HepG2 (cell line): ENCODE data around the gene STC2. TPM values are rescaled to one million over a fixed set of nuclear protein-coding genes. Genes with fewer than 3 reads are reported as not detected.
A peak's percentile ranks its signal among the peaks of the same experiment; 100 is the strongest.

Source experiments
- FOXC1 ChIP-seq: sonication (generic); formaldehyde crosslinking; IDR thresholded peaks from 2 replicates; pipeline ENCODE4 v1.8.0; 2022; ENCODE audit warnings: mild to moderate bottlenecking, missing genetic modification reagents, borderline replicate concordance
- GFI1 ChIP-seq: sonication (generic); formaldehyde crosslinking; IDR thresholded peaks from 2 replicates; pipeline ENCODE4 v1.5.0; 2020; ENCODE audit warnings: missing genetic modification reagents, mild to moderate bottlenecking, borderline replicate concordance
- IKZF1 ChIP-seq: fragments of 450-650 bp; IDR thresholded peaks from 2 replicates; pipeline ENCODE4 v1.7.1; 2016
- KAT7 ChIP-seq: IDR thresholded peaks from 2 replicates; pipeline ENCODE4 v1.6.1; 2018; ENCODE audit warnings: borderline replicate concordance, missing compliant biosample characterization
- KDM5B ChIP-seq: sonication (generic); formaldehyde crosslinking; IDR thresholded peaks from 2 replicates; pipeline ENCODE4 v1.4.0; 2020; ENCODE audit warnings: missing genetic modification reagents, mild to moderate bottlenecking, borderline replicate concordance
- KMT2A ChIP-seq: sonication (generic); formaldehyde crosslinking; IDR thresholded peaks from 2 replicates; pipeline ENCODE4 v1.4.0; 2020; ENCODE audit warnings: missing genetic modification reagents
- MIER2 ChIP-seq: IDR thresholded peaks from 2 replicates; pipeline ENCODE4 v1.6.1; 2016; ENCODE audit warnings: missing biosample characterization, missing genetic modification reagents
- NKX3-1 ChIP-seq: sonication (generic); formaldehyde crosslinking; IDR thresholded peaks from 2 replicates; pipeline ENCODE4 v1.5.0; 2020; ENCODE audit warnings: missing genetic modification reagents
- PRPF4 ChIP-seq: fragments of 200-400 bp; formaldehyde crosslinking; IDR thresholded peaks from 2 replicates; pipeline ENCODE4 v1.6.1; 2016; ENCODE audit warnings: low read length, low read depth; ENCODE audit not compliant: poor library complexity, severe bottlenecking
- RAD21 ChIP-seq: fragments of 450-650 bp; formaldehyde crosslinking; IDR thresholded peaks from 2 replicates; pipeline ENCODE4 v1.5.0; 2020; ENCODE audit warnings: mild to moderate bottlenecking
- SRSF9 ChIP-seq: fragments of 200-400 bp; formaldehyde crosslinking; IDR thresholded peaks from 2 replicates; pipeline ENCODE4 v1.6.1; 2018; ENCODE audit warnings: borderline replicate concordance, mild to moderate bottlenecking, low read depth, low read length; ENCODE audit not compliant: insufficient read depth, poor library complexity, severe bottlenecking
- TBX2 ChIP-seq: sonication (generic); formaldehyde crosslinking; IDR thresholded peaks from 2 replicates; pipeline ENCODE4 v1.5.0; 2020; ENCODE audit warnings: missing genetic modification reagents, mild to moderate bottlenecking, borderline replicate concordance
- TIGD3 ChIP-seq: sonication (generic); formaldehyde crosslinking; IDR thresholded peaks from 2 replicates; pipeline ENCODE4 v1.5.1; 2020; ENCODE audit warnings: mild to moderate bottlenecking, missing genetic modification reagents, borderline replicate concordance
- TRIM24 ChIP-seq: sonication (generic); formaldehyde crosslinking; IDR thresholded peaks from 2 replicates; pipeline ENCODE4 v1.8.0; 2022; ENCODE audit warnings: mild to moderate bottlenecking, missing genetic modification reagents
- ZFY ChIP-seq: sonication (generic); formaldehyde crosslinking; IDR thresholded peaks from 2 replicates; pipeline ENCODE4 v1.4.0; 2020; ENCODE audit warnings: missing genetic modification reagents
- ZMYM4 ChIP-seq: sonication (generic); formaldehyde crosslinking; IDR thresholded peaks from 2 replicates; pipeline ENCODE4 v1.8.1; 2023; ENCODE audit warnings: mild to moderate bottlenecking, missing genetic modification reagents
- ZNF30 ChIP-seq: sonication (generic); formaldehyde crosslinking; IDR thresholded peaks from 2 replicates; pipeline ENCODE4 v1.5.0; 2020; ENCODE audit warnings: mild to moderate bottlenecking, missing genetic modification reagents
- ZNF543 ChIP-seq: sonication (generic); formaldehyde crosslinking; IDR thresholded peaks from 2 replicates; pipeline ENCODE4 v1.4.0; 2020; ENCODE audit warnings: mild to moderate bottlenecking, missing genetic modification reagents
- ZNF773 ChIP-seq: sonication (generic); formaldehyde crosslinking; IDR thresholded peaks from 2 replicates; pipeline ENCODE4 v1.4.0; 2020; ENCODE audit warnings: missing genetic modification reagents, borderline replicate concordance
- polyA plus RNA-seq, 8 experiments: library from polyadenylated mRNA; depleted of rRNA in 3 of 8; stranded (reverse) in 7 of 8; unstranded in 1 of 8; fragments of >200 nt; fragmentation: Illumina TruSeq in 4 of 8; extraction: Trizol in 4 of 8; gene quantifications; 2 replicates each; pipeline versions ENCODE4 v1.2.1 to v1.2.3, GENCODE V29; 2011 to 2016; ENCODE audit warnings: low read depth in 4 of 8, missing spikeins in 1 of 8, mixed read lengths in 1 of 8; ENCODE audit not compliant: insufficient read depth in 1 of 8
- total RNA-seq, 5 experiments: library from RNA; depleted of rRNA; stranded (reverse); fragments of >200 nt; fragmentation: Illumina TruSeq; extraction: Trizol; gene quantifications; 2 replicates each; pipeline ENCODE4 v1.2.3, GENCODE V29; 2016; ENCODE audit warnings: low read depth in 1 of 5
- TF ChIP-seq, protein P1 (sequence below): sonication (generic); formaldehyde crosslinking; IDR thresholded peaks from 2 replicates; pipeline ENCODE4 v1.9.0; 2021; ENCODE audit warnings: mild to moderate bottlenecking, missing genetic modification reagents

Gene STC2
- total and polyA plus RNA-seq, 2 of the 13 experiments (the other 11 are each of a cell fraction or from before 2014, with no cell fraction given) = 27.1 to 69.2 TPM

GRCh38 chr5:173327948-173328843 is at the start of gene STC2 (continued):
- TF ChIP-seq, protein P1, sequence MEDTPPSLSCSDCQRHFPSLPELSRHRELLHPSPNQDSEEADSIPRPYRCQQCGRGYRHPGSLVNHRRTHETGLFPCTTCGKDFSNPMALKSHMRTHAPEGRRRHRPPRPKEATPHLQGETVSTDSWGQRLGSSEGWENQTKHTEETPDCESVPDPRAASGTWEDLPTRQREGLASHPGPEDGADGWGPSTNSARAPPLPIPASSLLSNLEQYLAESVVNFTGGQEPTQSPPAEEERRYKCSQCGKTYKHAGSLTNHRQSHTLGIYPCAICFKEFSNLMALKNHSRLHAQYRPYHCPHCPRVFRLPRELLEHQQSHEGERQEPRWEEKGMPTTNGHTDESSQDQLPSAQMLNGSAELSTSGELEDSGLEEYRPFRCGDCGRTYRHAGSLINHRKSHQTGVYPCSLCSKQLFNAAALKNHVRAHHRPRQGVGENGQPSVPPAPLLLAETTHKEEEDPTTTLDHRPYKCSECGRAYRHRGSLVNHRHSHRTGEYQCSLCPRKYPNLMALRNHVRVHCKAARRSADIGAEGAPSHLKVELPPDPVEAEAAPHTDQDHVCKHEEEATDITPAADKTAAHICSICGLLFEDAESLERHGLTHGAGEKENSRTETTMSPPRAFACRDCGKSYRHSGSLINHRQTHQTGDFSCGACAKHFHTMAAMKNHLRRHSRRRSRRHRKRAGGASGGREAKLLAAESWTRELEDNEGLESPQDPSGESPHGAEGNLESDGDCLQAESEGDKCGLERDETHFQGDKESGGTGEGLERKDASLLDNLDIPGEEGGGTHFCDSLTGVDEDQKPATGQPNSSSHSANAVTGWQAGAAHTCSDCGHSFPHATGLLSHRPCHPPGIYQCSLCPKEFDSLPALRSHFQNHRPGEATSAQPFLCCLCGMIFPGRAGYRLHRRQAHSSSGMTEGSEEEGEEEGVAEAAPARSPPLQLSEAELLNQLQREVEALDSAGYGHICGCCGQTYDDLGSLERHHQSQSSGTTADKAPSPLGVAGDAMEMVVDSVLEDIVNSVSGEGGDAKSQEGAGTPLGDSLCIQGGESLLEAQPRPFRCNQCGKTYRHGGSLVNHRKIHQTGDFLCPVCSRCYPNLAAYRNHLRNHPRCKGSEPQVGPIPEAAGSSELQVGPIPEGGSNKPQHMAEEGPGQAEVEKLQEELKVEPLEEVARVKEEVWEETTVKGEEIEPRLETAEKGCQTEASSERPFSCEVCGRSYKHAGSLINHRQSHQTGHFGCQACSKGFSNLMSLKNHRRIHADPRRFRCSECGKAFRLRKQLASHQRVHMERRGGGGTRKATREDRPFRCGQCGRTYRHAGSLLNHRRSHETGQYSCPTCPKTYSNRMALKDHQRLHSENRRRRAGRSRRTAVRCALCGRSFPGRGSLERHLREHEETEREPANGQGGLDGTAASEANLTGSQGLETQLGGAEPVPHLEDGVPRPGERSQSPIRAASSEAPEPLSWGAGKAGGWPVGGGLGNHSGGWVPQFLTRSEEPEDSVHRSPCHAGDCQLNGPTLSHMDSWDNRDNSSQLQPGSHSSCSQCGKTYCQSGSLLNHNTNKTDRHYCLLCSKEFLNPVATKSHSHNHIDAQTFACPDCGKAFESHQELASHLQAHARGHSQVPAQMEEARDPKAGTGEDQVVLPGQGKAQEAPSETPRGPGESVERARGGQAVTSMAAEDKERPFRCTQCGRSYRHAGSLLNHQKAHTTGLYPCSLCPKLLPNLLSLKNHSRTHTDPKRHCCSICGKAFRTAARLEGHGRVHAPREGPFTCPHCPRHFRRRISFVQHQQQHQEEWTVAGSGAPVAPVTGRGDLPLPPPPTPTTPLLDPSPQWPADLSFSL (CRISPR knock-in tag) = no peak
- TF ChIP-seq TIGD3 (CRISPR knock-in tag) (0 out of 2 replicates have a peak, but pooled peaks have one; percentile 30), TBX2 (CRISPR knock-in tag) (peak; percentile 71), ZNF543 (CRISPR knock-in tag) (peak; percentile 50), PRPF4 (no peak), FOXC1 (CRISPR knock-in tag) (peak; percentile 67), ZFY (CRISPR knock-in tag) (peak; percentile 62), IKZF1 (no peak), KAT7 (CRISPR knock-in tag) (peak; percentile 92), KDM5B (peak; percentile 59; the same call in 1 of the 2 replicates), GFI1 (CRISPR knock-in tag) (no peak), NKX3-1 (CRISPR knock-in tag) (peak; percentile 74), MIER2 (CRISPR knock-in tag) (no peak), SRSF9 (no peak), RAD21 (no peak), ZNF773 (CRISPR knock-in tag) (peak; percentile 88; the same call in 1 of the 2 replicates), ZNF30 (CRISPR knock-in tag) (0 out of 2 replicates have a peak, but pooled peaks have one; percentile 75), KMT2A (no peak), ZMYM4 (CRISPR knock-in tag) (peak; percentile 72; the same call in 1 of the 2 replicates), TRIM24 (CRISPR knock-in tag) (no peak)
